Skin of body (tissue), 3 donors: ENCODE results near the gene RAMP1. TPM values are rescaled to one million over a fixed set of nuclear protein-coding genes. Genes with fewer than 3 reads are reported as not detected.
"Not testable (repeated sequence)": the region's sequence is repeated elsewhere in the genome, so short reads cannot be mapped to it uniquely, and the experiment has no call there.

Experiments
- DNase-seq: peaks from one replicate; lab custom pipeline; 2025; lab: John Stamatoyannopoulos, UW
- small RNA-seq: library from RNA; depleted of rRNA; stranded (forward); fragments of <200 nt; gene quantifications from one replicate; pipeline ENCODE3, GENCODE V24; 2014; ENCODE audit warnings: low replicate concordance
- total RNA-seq: library from RNA; depleted of rRNA; stranded (reverse); fragments of >200 nt; gene quantifications from one replicate; pipeline ENCODE4 v1.2.3, GENCODE V29; 2014

The RAMP1 gene
- total RNA-seq, 1 donor from 2014 or later: 12.5 TPM

GRCh38 chr2:237946423-237946822, 87.0 kb downstream of the RAMP1 start:
- no peak for DNase-seq

GRCh38 chr2:237951354-237951753, 91.9 kb downstream of the RAMP1 start:
- DNase-seq: not testable (repeated sequence)

GRCh38 chr2:237951878-237952277, 92.5 kb downstream of the RAMP1 start:
- no peak for DNase-seq

DNA sequence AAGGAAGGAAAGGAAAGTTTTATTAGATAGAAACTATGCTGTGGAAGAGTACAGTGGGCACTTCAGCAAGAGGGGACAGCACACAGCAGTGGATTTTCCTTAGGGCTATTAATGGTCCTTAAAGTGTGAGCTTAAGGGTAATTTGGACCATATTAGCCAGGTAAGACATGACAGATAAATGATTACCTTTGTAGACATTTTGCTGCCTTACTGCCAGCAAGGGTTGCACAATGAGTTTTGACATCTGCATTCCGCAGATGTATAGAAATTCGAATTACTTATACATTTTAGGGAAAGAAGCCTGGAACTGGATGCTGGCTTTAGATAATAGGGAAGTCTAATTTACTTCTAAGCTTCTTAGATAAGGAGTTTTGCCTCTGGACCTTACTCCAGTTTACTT, 93.4 kb downstream of the RAMP1 start:
- no peak for DNase-seq

DNA sequence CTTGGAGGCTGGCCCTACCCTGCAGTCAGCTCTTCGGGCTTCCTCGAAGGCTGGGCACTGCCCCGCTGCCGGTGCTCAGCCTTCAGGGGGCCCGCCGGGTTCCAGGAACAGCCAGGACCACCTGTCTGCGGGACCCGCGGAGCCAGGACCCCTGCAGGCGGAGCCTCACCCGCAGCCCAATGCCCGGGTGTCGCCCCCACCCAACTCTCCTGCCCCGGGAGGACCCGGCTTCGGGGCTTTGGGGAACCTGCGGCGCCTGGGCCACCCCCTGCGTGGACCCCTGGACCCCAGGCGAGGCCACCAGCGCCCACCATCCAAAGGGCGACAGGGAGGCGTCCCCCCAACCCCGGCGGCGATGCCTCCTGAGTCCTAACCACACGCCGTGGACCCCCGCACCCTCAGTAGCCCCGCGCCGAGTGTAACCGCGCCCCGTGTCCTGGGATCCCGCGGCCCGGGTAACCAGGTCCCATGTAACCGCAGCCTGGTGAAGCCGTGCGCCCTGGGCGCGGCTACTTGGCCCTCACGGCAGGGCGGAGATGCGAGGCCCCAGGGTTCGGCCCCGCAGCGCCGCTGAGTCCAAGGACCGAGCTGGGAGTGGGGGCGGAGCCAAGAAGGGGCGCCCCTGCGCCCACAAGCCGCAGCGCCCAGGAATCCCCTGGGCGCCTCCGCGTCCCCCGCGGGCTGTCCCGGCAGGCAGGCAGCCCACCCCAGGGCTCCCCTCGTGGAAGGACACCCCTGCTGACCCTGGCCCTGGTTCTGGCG, 96.4 kb downstream of the RAMP1 start:
- no peak for DNase-seq

- no peak for DNase-seq
Measured at GRCh38 chr2:237956402-237956736, 96.9 kb downstream of the RAMP1 start.

GRCh38 chr2:237961637-237962036, 102.2 kb downstream of the RAMP1 start:
- DNase-seq: no peak

Small RNA genes lying within 50 kb of the gene (small RNA-seq; reads per million reads assigned to genes)
- not detected for gene RF00157

Other genes starting within 250 kb of the RAMP1 start
- 58.0 TPM for gene LRRFIP1, start 232.0 kb upstream of the RAMP1 start, total RNA-seq
- gene RBM44, start 60.8 kb upstream of the RAMP1 start, total RNA-seq: 2.1 TPM
- gene UBE2F, start 107.4 kb downstream of the RAMP1 start, total RNA-seq: 18.8 TPM
- gene SCLY, start 201.4 kb downstream of the RAMP1 start, total RNA-seq: 8.7 TPM
- 0.69 TPM for gene ESPNL, start 240.7 kb downstream of the RAMP1 start, total RNA-seq